GM08714 (cell line): ENCODE measurements around the gene HIGD1C.
"Not testable (repeated sequence)": the region's sequence is repeated elsewhere in the genome, so short reads cannot be mapped to it uniquely, and the experiment has no call there.

Source experiments
- H3K4me3 ChIP-seq: fragments of 200-500 bp; sonication (Bioruptor generic); 2 replicates; pipeline ENCODE4 v1.5.1; 2014; ENCODE audit warnings: mild to moderate bottlenecking, low read length, inconsistent platforms
- ZNF274 ChIP-seq: IDR thresholded peaks from 2 replicates; pipeline ENCODE4 v1.6.1; 2012; ENCODE audit warnings: mild to moderate bottlenecking, low read depth, low read length

Gene HIGD1C

GRCh38 chr12:50951112-50951511 is 1.2 kb upstream of the HIGD1C start:
- H3K4me3 ChIP-seq: no peak overlapping the region
- TF ChIP-seq ZNF274: no peak

GRCh38 chr12:50953047-50953446 is 703 bp downstream of the HIGD1C start:
- no peak for TF ChIP-seq ZNF274
- H3K4me3 ChIP-seq: no peak overlapping the region

GRCh38 chr12:50954789-50955188 is 2.4 kb downstream of the HIGD1C start:
- not testable (repeated sequence) for H3K4me3 ChIP-seq

GRCh38 chr12:50955288-50955687 is 2.9 kb downstream of the HIGD1C start:
- H3K4me3 ChIP-seq: no peak overlapping the region
- no peak for TF ChIP-seq ZNF274

GRCh38 chr12:50955697-50956096 is 3.4 kb downstream of the HIGD1C start:
- H3K4me3 ChIP-seq: no peak overlapping the region
- TF ChIP-seq ZNF274: no peak

- H3K4me3 ChIP-seq: no peak overlapping the region
Measured at GRCh38 chr12:50960130-50960529, 7.8 kb downstream of the HIGD1C start.

GRCh38 chr12:50961708-50962107 is 9.4 kb downstream of the HIGD1C start:
- TF ChIP-seq ZNF274: no peak
- no peak overlapping the region for H3K4me3 ChIP-seq

More at GRCh38 chr12:50960130-50960529, 7.8 kb downstream of the HIGD1C start:
- no peak for TF ChIP-seq ZNF274

GRCh38 chr12:50964432-50964831 is 12.1 kb downstream of the HIGD1C start:
- TF ChIP-seq ZNF274: no peak

GRCh38 chr12:50971946-50972345 is 19.6 kb downstream of the HIGD1C start:
- H3K4me3 ChIP-seq: no peak overlapping the region
- TF ChIP-seq ZNF274: no peak

More at GRCh38 chr12:50964432-50964831, 12.1 kb downstream of the HIGD1C start:
- no peak overlapping the region for H3K4me3 ChIP-seq

GRCh38 chr12:50979369-50980052 is 27.2 kb downstream of the HIGD1C start:
- no peak for TF ChIP-seq ZNF274
- H3K4me3 ChIP-seq: no peak overlapping the region

GRCh38 chr12:50980545-50980944 is 28.2 kb downstream of the HIGD1C start:
- no peak for TF ChIP-seq ZNF274
- H3K4me3 ChIP-seq: no peak overlapping the region

GRCh38 chr12:50981319-50982239 is 29.2 kb downstream of the HIGD1C start:
- no peak overlapping the region for H3K4me3 ChIP-seq
- TF ChIP-seq ZNF274: no peak

GRCh38 chr12:50984586-50985298 is 32.4 kb downstream of the HIGD1C start:
- TF ChIP-seq ZNF274: no peak
- H3K4me3 ChIP-seq: no peak overlapping the region

- no peak overlapping the region for H3K4me3 ChIP-seq
- TF ChIP-seq ZNF274: no peak
Measured at GRCh38 chr12:50985322-50985721, 33.0 kb downstream of the HIGD1C start.
